ENCODE data around the gene ZNF32.

DNA sequence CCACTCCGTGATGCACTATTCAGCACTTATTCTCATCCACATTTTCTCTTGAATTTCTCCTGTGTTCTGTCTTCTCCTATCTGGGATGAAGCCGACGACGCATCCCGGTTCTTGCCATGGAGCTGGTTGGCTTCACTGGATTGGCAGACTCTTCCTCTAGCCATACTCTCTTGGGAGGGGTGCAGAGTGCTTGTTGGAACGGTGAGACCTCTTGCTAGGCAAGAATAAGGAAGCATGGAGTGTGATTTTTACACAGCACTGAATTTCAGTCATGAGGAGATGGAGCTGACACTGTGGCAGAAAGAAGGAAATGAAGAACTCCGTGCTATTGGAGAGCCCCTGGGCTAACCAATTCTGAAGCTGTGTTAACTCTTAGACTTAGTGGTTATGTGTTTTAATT is 28.2 kb upstream of the ZNF32 start:
- TF ChIP-seq, protein P1, sequence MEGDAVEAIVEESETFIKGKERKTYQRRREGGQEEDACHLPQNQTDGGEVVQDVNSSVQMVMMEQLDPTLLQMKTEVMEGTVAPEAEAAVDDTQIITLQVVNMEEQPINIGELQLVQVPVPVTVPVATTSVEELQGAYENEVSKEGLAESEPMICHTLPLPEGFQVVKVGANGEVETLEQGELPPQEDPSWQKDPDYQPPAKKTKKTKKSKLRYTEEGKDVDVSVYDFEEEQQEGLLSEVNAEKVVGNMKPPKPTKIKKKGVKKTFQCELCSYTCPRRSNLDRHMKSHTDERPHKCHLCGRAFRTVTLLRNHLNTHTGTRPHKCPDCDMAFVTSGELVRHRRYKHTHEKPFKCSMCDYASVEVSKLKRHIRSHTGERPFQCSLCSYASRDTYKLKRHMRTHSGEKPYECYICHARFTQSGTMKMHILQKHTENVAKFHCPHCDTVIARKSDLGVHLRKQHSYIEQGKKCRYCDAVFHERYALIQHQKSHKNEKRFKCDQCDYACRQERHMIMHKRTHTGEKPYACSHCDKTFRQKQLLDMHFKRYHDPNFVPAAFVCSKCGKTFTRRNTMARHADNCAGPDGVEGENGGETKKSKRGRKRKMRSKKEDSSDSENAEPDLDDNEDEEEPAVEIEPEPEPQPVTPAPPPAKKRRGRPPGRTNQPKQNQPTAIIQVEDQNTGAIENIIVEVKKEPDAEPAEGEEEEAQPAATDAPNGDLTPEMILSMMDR (conservative IDR thresholded peaks at IDR 0.05) = no peak
- TF ChIP-seq EZH2 (IDR thresholded peaks at IDR 0.05; ENCODE audit: low read depth) = no peak

Data from PC-9 (cell line).